Tibial nerve (tissue), 4 donors: ENCODE results near the gene TMEM204. TPM values are rescaled to one million over a fixed set of nuclear protein-coding genes. Genes with fewer than 3 reads are reported as not detected.

Experiments
- DNase-seq, 2 donors: peaks; one replicate each; pipeline ENCODE4 v3.0.0-alpha.2; 2019; ENCODE audit warnings: low spot score in 2 of 2
- H3K27ac ChIP-seq, 4 donors: fragments of 200-600 bp; sonication (generic) in 3 of 4; one replicate each; pipeline ENCODE4 v1.5.1; 2017 to 2019; ENCODE audit warnings: mild to moderate bottlenecking in 1 of 4
- H3K27me3 ChIP-seq, 2 donors: fragments of 200-600 bp; sonication (generic) in 1 of 2; one replicate each; pipeline versions ENCODE4 v1.5.1 to v1.6.0; 2017 to 2019
- H3K36me3 ChIP-seq, 3 donors: fragments of 200-600 bp; sonication (generic); one replicate each; pipeline ENCODE4 v1.5.1; 2018 to 2019
- H3K4me1 ChIP-seq, 4 donors: fragments of 200-600 bp; sonication (generic) in 3 of 4; one replicate each; pipeline ENCODE4 v1.5.1; 2017 to 2019
- H3K4me3 ChIP-seq, 4 donors: fragments of 200-600 bp; sonication (generic) in 3 of 4; one replicate each; pipeline ENCODE4 v1.5.1; 2017 to 2019; ENCODE audit warnings: mild to moderate bottlenecking in 1 of 4, moderate library complexity in 1 of 4
- H3K9me3 ChIP-seq, 4 donors: fragments of 200-600 bp; sonication (generic) in 3 of 4; one replicate each; pipeline ENCODE4 v1.5.1; 2017 to 2019
- EP300 ChIP-seq, 2 donors: sonication (generic); formaldehyde crosslinking; IDR thresholded peaks; one replicate each; pipeline ENCODE4 v1.6.1; 2017; ENCODE audit warnings: antibody characterized with exemption in 2 of 2, mild to moderate bottlenecking in 1 of 2
- POLR2A ChIP-seq, 2 donors: fragments of 450-650 bp; IDR thresholded peaks; one replicate each; pipeline ENCODE4 v1.6.1; 2017; ENCODE audit warnings: antibody characterized with exemption in 2 of 2, mild to moderate bottlenecking in 2 of 2, moderate library complexity in 2 of 2
- WGBS, 2 donors: methylation state at CpG; one replicate each; pipeline ENCODE4 v1.1.5; 2018; 5-methylcytosine and 5-hydroxymethylcytosine counted together
- total RNA-seq, 4 donors: library from RNA; depleted of rRNA; stranded (reverse); fragments of >200 nt; gene quantifications; one replicate each; pipeline ENCODE4 v1.1.0, GENCODE V29; 2016
- TF ChIP-seq, protein P1 (sequence below), 5 experiments: fragments of 200-600 bp in 3 of 5; fragments of 450-650 bp in 2 of 5; sonication (generic) in 3 of 5; IDR thresholded peaks; one replicate each; pipeline ENCODE4 v1.5.1; 2016 to 2019; ENCODE audit warnings: antibody characterized with exemption in 5 of 5, mild to moderate bottlenecking in 3 of 5, moderate library complexity in 2 of 5

TMEM204 gene
- total RNA-seq, 4 donors from 2014 or later = 46.3 to 53.7 (median 48.9) TPM

DNA sequence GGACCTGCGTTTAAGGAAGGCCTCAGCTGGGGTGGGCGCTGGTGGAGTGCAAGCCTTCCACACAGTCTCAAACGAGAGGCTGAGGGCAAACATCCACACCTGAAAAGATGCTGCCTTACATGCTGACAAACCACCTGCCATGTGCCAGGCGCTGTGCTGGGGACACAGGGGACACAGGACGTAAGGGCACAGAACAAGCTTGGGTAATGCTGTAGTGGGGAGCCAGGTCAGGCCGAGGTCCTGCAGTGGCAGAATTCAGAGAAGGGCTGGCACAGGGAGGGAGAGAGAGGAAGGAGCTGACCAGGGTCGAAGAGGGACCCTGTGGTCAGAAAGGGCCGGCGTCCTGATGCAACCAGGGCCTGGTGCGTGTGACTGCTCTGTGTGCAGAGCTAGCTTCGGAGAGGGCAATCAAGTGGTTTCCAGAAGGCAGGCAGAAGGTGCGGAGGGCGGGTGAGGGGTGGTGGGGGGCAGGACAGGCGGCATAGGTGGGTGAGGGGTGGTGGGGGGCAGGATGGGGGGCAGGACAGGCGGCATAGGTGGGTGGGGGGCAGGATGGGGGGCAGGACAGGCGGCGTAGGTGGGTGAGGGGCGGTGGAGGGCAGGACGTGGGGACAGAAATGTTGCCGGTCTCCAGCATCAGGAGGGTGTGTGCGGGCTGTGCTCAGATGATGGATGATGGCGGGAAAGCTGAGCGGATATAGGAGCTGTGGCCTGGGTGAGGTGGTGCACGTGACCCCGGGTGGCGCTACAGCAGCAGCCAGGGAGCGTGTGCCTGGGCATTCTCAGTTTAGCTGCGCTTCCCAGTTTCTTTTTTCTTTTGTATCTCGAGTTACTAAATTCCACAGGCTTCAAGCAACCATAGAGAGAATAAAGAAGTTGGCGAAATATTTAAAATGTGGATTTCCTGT lies 21.6 kb upstream of the TMEM204 start:
- TF ChIP-seq, protein P1, sequence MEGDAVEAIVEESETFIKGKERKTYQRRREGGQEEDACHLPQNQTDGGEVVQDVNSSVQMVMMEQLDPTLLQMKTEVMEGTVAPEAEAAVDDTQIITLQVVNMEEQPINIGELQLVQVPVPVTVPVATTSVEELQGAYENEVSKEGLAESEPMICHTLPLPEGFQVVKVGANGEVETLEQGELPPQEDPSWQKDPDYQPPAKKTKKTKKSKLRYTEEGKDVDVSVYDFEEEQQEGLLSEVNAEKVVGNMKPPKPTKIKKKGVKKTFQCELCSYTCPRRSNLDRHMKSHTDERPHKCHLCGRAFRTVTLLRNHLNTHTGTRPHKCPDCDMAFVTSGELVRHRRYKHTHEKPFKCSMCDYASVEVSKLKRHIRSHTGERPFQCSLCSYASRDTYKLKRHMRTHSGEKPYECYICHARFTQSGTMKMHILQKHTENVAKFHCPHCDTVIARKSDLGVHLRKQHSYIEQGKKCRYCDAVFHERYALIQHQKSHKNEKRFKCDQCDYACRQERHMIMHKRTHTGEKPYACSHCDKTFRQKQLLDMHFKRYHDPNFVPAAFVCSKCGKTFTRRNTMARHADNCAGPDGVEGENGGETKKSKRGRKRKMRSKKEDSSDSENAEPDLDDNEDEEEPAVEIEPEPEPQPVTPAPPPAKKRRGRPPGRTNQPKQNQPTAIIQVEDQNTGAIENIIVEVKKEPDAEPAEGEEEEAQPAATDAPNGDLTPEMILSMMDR (IDR thresholded peaks at IDR 0.05) = no peak
- TF ChIP-seq EP300 (IDR thresholded peaks at IDR 0.05) = no peak
- TF ChIP-seq POLR2A (IDR thresholded peaks at IDR 0.05) = no peak
- Histone ChIP-seq H3K36me3 (peaks cover 0 to 93% (median 0%) of the 10 kb centered on the region in 3 donors), H3K27me3 (no peaks in the 10 kb centered on the region), H3K4me3 (no peak overlapping the region), H3K4me1 (no peaks in the 10 kb centered on the region), H3K9me3 (peaks cover 0 to 20% (median 0%) of the 10 kb centered on the region in 4 donors), H3K27ac (no peak overlapping the region)
- 81 to 83% methylated on average over 30 of the region's 30 CpGs for WGBS, 2 donors
- no peak for DNase-seq

DNA sequence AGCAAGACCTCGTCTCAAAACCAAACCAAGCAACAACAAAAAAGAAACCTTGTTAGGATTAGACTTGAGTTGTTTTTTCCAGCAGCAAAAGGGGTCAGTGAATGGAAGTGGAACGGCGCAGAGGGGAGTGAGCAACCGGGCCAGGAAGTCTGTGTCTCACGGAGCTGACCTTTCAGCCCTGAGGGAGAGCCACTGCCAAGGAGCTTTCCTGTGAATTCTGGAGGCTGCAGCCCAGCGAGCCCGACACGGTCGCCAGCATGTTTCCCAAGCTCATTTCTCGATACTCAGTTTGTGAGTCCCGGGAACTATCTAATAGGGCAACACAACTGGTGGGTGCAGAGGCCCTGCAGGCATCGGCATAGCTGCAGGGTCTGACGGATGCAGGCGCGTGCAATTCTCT lies 20.7 kb upstream of the TMEM204 start:
- DNase-seq = no peak
- 76 to 85% methylated on average over 15 of the region's 15 CpGs for WGBS, 2 donors
- Histone ChIP-seq H3K9me3 (peaks cover 0 to 20% (median 0%) of the 10 kb centered on the region in 4 donors), H3K4me1 (no peaks in the 10 kb centered on the region), H3K27me3 (no peaks in the 10 kb centered on the region), H3K36me3 (peaks cover 0 to 95% (median 0%) of the 10 kb centered on the region in 3 donors), H3K27ac (no peak overlapping the region), H3K4me3 (no peak overlapping the region)
- TF ChIP-seq POLR2A (IDR thresholded peaks at IDR 0.05) = no peak
- no peak for TF ChIP-seq EP300 (IDR thresholded peaks at IDR 0.05)
- TF ChIP-seq, protein P1 (IDR thresholded peaks at IDR 0.05) = no peak

DNA sequence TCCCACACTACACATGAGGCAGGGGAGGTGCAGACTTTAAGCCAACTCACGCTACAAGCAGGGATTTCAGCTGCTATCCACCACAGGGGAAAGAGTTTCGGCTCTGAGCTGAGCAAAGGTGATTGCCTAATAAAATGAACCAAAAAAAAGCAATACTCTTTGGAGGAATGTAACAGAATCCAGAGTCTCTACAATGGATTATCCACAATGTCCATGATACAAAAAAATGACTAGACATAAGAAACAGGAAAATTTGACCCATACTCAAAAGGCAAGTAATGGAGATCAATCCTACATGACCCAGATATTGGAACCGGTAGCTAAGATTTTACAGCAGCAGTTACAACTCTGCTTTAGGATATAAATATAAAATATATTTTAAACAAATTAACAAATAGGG lies 19.0 kb upstream of the TMEM204 start:
- Histone ChIP-seq H3K27me3 (no peaks in the 10 kb centered on the region), H3K4me1 (no peaks in the 10 kb centered on the region), H3K4me3 (no peak overlapping the region), H3K9me3 (peaks cover 0 to 20% (median 0%) of the 10 kb centered on the region in 4 donors), H3K27ac (no peak overlapping the region), H3K36me3 (peaks cover 0 to 96% (median 0%) of the 10 kb centered on the region in 3 donors)
- WGBS, 2 donors = 96 to 97% methylated on average over 3 of the region's 3 CpGs
- no peak for TF ChIP-seq EP300 (IDR thresholded peaks at IDR 0.05)
- TF ChIP-seq, protein P1 (IDR thresholded peaks at IDR 0.05) = no peak
- TF ChIP-seq POLR2A (IDR thresholded peaks at IDR 0.05) = no peak
- DNase-seq = no peak

DNA sequence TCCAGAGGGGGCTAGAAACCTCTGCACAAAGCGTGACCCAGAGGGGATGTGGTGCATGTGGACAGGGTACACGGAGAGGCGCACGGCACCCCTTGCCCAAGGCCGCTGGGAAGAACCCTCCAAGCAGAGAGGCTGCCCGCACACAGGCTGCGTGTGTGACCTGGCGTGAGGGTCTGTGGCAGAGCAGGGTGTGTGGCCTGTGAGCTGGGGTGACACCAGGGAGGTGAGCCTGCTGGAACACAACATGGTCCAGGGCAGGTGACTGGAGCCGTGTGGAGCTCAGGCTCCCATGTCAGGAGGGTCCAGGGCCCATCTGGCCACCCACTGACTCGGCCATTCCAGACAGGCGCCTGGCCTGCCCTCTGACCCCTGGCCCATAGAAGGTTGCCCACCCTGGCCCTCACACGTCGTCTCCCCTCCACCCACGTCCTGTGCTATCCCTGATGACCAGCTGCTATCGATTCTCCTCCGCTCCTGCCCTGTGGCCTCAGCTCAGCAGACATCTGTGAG lies 14.8 kb upstream of the TMEM204 start:
- DNase-seq = no peak
- H3K4me3 ChIP-seq = no peak overlapping the region
- H3K27me3 ChIP-seq = no peaks in the 10 kb centered on the region
- peaks cover 0 to 91% (median 0%) of the 10 kb centered on the region in 3 donors for H3K36me3 ChIP-seq
- WGBS, 2 donors = 88 to 92% methylated on average over 16 of the region's 16 CpGs
- H3K27ac ChIP-seq = no peak overlapping the region
- no peak for TF ChIP-seq POLR2A (IDR thresholded peaks at IDR 0.05)
- no peak for TF ChIP-seq EP300 (IDR thresholded peaks at IDR 0.05)
- TF ChIP-seq, protein P1 (IDR thresholded peaks at IDR 0.05) = no peak
- H3K9me3 ChIP-seq = peaks cover 0 to 19% (median 0%) of the 10 kb centered on the region in 4 donors
- no peaks in the 10 kb centered on the region for H3K4me1 ChIP-seq

DNA sequence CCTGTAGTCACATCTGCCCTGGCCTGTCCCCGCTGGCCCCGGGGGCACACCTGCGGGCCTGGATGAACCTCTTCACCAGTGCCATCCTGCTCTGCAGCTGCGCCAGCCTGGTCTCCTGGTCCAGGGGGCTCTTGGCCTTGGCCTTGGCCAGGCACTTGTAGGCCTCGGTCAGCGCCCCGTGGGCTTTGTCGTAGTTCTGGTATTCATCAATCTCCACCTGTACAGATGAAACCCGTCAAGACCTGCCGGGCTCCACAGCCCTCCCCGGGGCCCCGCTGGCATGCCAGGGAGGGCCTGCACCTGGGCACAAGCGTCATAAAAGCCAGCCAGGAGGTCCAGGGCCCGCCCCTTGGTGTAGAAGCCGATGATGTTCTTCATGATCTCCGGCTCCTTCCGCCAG lies 13.6 kb upstream of the TMEM204 start:
- DNase-seq = no peak
- Histone ChIP-seq H3K27me3 (no peaks in the 10 kb centered on the region), H3K9me3 (peaks cover 0 to 7% (median 0%) of the 10 kb centered on the region in 4 donors), H3K4me1 (no peaks in the 10 kb centered on the region), H3K4me3 (no peak overlapping the region), H3K36me3 (peaks cover 0 to 91% (median 0%) of the 10 kb centered on the region in 3 donors), H3K27ac (no peak overlapping the region)
- 95 to 97% methylated on average over 14 to 16 of the region's 17 CpGs for WGBS, 2 donors
- TF ChIP-seq EP300 (IDR thresholded peaks at IDR 0.05) = no peak
- TF ChIP-seq, protein P1 (IDR thresholded peaks at IDR 0.05) = no peak
- no peak for TF ChIP-seq POLR2A (IDR thresholded peaks at IDR 0.05)
